ENCODE data around the gene GRID2IP.

GRID2IP gene

DNA sequence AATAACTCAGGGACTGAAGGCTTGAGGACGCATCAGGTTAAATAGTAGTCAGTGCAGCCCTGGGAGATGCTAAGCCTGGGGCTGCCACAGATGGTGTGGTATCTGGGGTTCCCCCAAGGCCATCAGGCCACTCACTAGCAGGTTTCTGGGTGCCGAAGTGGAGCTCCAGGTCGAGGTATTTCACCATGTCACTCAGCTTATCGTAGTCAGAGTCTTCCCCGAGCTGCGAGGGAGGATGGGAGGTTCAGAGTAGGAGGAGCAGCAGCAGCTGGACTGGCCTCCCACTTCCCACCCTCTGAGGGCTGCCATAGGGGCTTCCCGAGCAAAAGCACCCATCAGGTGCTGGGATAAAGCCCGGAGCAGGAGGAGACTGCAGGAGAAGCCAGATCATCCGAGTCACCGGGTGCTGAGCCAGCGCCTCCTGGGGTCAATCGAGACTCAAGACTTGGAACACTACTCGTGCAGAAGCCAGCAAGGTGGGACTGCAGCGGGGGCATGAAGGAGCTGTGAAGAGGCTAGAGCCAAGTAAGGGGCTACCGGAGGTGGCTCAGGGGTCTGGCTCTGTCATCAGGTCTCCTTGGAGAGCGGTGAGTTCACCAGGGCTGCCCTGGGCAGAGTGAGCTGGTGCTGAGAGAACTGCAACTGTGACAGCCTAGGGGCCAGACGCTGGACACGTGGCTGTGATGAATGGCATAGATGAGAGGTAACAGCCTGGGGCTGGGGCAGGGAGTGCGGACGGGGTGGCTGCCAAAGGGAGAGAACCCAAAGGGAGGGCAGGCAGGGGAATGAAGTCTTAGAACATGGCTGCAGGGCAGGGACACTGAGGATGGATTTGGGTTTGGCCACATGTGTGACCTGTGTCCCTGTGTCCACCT is 45.3 kb downstream of the GRID2IP start:
- no peak overlapping the region for H3K4me3 ChIP-seq (replicated peaks; ENCODE audit: low read depth, low read length)
- DNase-seq (ENCODE audit: low read depth), result no peak
- TF ChIP-seq, protein P1, sequence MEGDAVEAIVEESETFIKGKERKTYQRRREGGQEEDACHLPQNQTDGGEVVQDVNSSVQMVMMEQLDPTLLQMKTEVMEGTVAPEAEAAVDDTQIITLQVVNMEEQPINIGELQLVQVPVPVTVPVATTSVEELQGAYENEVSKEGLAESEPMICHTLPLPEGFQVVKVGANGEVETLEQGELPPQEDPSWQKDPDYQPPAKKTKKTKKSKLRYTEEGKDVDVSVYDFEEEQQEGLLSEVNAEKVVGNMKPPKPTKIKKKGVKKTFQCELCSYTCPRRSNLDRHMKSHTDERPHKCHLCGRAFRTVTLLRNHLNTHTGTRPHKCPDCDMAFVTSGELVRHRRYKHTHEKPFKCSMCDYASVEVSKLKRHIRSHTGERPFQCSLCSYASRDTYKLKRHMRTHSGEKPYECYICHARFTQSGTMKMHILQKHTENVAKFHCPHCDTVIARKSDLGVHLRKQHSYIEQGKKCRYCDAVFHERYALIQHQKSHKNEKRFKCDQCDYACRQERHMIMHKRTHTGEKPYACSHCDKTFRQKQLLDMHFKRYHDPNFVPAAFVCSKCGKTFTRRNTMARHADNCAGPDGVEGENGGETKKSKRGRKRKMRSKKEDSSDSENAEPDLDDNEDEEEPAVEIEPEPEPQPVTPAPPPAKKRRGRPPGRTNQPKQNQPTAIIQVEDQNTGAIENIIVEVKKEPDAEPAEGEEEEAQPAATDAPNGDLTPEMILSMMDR (IDR thresholded peaks at IDR 0.05; ENCODE audit: low read length, missing control alignments), result no peak

DNA sequence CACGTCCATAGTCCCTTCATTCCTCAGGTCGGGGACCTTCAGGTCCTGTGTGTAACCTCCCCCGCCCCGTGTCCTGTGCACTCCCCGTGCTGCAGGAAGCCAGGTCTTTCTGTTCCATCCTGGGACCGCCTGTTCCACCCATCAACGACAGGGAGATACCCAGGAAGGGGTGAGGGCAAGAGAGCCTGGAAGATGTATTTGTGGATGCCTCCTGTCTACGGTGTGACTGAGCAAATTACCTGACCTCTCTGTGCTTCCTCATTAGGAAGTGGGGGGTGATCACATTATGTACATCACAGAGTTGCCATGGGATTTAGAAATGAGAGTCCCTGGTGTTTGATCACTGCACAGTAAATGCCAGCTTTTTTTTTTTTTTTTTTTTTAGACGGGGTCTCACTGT is 46.3 kb downstream of the GRID2IP start:
- no peak for DNase-seq (ENCODE audit: low read depth)
- no peak overlapping the region for H3K4me3 ChIP-seq (replicated peaks; ENCODE audit: low read depth, low read length)
- TF ChIP-seq, protein P1 (IDR thresholded peaks at IDR 0.05; ENCODE audit: low read length, missing control alignments), result no peak

DNA sequence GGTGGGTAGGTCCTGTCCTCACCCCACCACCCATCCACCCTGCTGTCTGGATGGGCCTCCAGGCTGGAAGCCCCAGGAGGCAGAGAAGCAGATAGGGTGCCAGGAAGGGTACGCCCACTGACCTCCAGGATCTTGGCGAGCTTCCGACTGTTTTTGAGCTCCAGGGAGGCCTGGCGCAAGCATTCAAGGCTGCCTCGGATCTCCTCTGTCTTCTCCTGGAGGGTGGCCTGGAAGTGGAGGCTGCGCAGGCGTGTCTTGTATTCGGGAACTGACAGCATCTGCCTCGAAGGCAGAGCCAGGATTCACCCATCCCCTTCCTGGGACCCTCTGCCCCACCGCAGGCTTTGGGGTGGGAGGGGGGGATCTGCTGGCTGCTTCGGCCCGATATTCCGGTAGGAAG is 48.4 kb downstream of the GRID2IP start:
- TF ChIP-seq, protein P1 (IDR thresholded peaks at IDR 0.05; ENCODE audit: low read length, missing control alignments), result no peak
- no peak overlapping the region for H3K4me3 ChIP-seq (replicated peaks; ENCODE audit: low read depth, low read length)
- DNase-seq (ENCODE audit: low read depth), result no peak

DNA sequence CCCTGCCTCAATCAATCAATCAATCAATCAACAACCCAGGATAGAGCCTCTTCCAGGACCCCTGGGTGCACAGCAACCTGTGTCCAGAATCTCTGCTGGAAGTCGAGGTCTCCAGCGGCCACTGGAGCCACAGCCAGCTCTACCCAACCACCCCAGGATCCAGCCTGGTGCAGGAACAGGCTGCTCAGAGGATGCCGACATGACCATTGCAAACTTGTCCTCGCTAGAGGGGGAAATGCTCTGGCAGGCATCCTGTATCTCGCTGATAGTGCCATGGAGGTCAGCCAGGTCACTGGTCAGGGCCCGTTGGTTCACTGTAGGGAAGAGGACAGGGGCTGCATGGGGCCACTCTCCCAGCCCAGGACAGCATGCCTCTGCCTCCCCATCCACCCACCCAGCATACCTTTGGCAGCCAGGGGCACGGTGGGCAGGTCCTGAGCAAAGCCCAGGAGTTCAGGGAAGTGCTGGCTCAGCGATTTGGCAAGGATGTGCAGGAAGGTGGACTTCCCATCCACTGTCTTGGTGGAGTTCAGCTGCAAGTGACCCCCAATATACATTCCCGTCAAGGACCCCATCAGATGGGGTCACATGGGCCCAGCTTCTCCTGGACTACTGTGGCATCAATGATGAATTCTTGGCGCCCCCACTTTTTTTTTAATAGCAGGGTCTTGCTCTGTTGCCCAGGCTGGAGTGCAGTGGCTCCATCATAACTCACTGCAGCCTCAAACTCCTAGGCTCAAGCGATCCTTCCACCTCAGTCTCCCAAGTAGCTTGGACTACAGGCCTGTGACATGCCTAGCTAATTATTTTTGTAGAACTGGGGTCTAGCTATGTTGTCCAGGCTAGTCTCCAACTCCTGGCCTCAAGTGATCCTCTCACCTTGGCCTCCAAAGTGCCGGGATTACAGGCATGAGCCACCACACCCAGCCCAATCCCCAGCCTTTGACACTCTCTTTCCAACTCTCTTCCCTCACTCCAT is 49.4 kb downstream of the GRID2IP start:
- no peak overlapping the region for H3K4me3 ChIP-seq (replicated peaks; ENCODE audit: low read depth, low read length)
- no peak for DNase-seq (ENCODE audit: low read depth)
- TF ChIP-seq, protein P1 (IDR thresholded peaks at IDR 0.05; ENCODE audit: low read length, missing control alignments), result no peak

DNA sequence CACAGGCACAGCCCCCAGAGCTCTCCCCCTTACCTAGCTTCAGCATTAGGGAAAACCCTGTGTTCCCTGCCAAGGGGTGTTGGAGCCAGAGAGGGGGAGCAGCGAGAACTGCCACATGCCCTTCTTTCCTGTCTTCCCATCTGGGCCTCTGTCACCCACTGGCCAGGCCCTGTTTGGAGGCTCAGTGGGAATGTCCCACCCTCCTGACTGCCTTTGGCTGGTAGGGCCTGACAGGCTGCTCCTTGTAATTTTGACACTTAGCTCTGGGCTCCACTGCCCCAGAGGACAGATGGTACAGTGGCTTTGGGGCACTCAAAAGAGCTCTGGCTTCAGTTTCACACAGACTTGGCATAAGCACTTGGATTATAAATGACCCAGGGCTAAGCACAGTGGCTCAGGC is 50.6 kb downstream of the GRID2IP start:
- no peak overlapping the region for H3K4me3 ChIP-seq (replicated peaks; ENCODE audit: low read depth, low read length)
- TF ChIP-seq, protein P1 (IDR thresholded peaks at IDR 0.05; ENCODE audit: low read length, missing control alignments), result no peak
- DNase-seq (ENCODE audit: low read depth), result no peak

DNA sequence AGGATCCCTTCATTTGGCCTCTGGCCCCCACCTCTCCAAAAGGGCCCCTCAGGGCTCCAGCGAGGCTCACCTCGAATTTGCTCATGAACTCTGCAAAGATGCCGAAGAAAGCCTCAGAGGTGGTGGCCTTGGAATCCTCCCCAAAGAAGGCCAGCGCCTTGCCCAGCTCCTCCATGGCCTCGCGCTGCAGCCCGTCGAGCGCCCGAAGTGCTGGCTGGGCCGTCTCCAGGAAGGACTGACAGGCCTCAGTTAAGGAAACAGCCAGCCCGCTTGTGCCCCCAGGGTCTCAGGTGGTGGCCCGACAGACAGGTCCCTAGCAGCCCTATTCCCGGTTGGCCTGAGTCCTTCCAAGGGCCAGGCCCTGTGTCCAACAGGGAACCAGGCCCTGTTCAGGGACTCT is 53.3 kb downstream of the GRID2IP start:
- TF ChIP-seq, protein P1 (IDR thresholded peaks at IDR 0.05; ENCODE audit: low read length, missing control alignments), result no peak
- H3K4me3 ChIP-seq (replicated peaks; ENCODE audit: low read depth, low read length), result no peak overlapping the region
- DNase-seq (ENCODE audit: low read depth), result no peak
